SKM-1 treated with dmso at 0.1 percent for 144 hours (cell line): ENCODE results near the gene INSR.
"Not testable (repeated sequence)": the region's sequence is repeated elsewhere in the genome, so short reads cannot be mapped to it uniquely, and the experiment has no call there.

Experiments
- DNase-seq: peaks from one replicate; lab custom pipeline; 2025; ENCODE audit not compliant: unreplicated experiment; lab: John Stamatoyannopoulos, UW

Gene INSR

GRCh38 chr19:7147119-7147675 lies 147.0 kb downstream of the INSR start:
- DNase-seq, result not testable (repeated sequence)

DNA sequence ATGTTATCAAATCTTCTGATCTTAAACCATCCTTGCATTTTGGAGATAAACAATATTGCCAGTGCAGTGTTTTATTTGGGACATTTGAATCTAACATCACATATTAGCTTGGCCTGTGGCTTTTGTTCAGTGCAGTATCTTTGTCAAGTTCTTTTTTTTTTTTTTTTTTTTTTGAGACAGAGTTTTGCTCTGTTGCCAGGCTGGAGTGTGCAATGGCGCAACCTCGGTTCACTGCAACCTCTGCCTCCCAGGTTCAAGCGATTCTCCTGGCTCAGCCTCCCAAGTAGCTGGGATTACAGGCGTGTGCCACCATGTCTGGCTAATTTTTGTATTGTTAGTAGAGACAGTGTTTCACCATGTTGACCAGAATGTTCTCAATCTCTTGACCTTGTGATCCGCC lies 148.1 kb downstream of the INSR start:
- DNase-seq, result not testable (repeated sequence)

- DNase-seq, result no peak
Observed at GRCh38 chr19:7145494-7145893, 148.7 kb downstream of the INSR start.

DNA sequence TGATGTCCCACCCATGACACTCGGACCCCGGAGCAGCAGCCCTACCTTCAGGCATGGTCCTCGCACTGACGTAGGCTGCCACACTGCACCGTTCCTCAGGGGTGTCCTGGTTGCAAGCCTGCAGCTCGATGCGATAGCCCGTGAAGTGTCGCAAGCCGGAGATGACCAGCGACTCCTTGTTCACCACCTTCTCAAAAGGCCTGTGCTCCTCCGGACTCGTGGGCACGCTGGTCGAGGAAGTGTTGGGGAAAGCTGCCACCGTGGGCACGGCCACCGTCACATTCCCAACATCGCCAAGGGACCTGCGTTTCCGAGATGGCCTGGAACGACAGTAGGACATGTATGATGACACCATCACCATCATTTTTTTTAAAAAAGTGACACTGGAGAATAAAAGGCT lies 151.4 kb downstream of the INSR start:
- no peak for DNase-seq

DNA sequence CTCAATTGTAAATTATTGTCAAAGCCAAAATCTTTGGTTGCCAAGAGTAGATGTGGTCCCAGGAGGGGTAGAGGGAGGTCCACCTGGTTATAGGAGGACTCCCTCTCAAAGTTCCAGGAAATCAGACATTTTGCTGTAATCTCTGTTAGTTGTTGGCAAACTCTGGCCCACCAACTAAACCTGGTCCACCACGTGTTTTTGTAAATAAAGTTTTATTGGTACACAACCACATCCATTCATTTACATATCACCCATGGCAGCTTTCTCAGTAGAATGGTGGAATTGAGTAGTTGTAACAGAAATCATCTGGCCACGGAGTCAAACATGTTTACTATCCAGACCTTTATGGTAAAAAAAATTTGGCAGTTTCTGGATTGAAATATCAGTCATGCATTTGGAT lies 154.1 kb downstream of the INSR start:
- DNase-seq, result no peak

DNA sequence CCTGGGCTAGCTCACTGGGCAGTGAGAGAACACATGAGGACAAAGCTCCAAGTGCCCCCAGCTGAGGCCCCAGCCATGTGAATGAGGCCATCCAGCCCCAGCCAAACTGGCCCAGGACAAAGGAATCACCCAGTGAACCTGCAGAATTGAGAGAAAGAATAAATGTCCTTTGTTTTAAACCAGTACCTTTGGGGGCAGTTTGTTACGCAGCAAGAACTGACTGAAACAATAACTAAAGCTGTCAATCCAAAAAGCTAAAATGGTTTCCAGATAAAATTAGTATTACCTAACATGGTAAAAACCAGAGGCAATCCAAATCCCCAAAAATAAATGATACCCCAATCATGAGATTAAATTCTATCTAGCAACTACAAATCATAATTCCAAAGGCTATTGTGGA lies 155.1 kb downstream of the INSR start:
- no peak for DNase-seq

- no peak for DNase-seq
Observed at GRCh38 chr19:7138402-7138801, 155.8 kb downstream of the INSR start.

- no peak for DNase-seq
Observed at GRCh38 chr19:7137120-7137519, 157.1 kb downstream of the INSR start.

GRCh38 chr19:7132054-7132453 lies 162.2 kb downstream of the INSR start:
- no peak for DNase-seq

GRCh38 chr19:7130043-7130442 lies 164.2 kb downstream of the INSR start:
- DNase-seq, result no peak

DNA sequence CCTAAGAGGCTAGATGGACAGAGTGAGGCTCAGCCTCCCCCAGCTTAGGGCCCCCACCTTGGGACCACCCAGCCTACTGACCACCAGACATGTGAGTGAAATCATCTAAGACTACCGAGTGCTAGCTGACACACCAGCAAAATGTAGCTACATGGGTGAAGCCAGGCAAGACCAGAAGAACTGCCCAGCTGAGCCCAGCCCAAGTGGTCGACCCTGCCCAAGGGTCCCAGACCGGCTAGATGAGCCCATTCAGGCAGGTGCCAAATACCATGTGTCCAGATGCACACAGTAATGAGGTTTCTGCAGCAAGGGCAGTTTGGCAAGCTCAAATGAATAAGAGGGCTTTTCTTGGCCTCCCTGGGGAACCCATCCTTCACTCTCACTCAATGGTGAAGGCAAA lies 168.1 kb downstream of the INSR start:
- no peak for DNase-seq

- no peak for DNase-seq
Observed at GRCh38 chr19:7125221-7125620, 169.0 kb downstream of the INSR start.

DNA sequence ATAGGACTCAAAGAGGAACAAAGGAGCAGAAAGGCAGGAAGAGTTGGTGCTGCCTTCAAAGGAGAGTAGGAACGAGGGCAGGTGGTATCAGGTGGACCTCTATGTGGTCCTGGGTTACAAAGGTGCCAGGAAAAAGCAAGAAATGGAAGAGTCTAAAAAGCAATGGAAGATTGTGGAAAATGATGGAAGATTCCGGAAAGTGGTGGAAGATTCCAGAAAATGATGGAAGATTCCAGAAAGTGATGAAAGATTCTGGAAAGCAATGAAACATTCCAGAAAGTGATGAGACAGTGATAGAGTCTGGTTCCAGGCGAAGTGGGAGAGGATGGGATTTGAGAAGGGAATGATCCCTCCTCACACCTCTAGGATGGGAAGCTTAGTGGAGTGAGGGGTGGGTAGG lies 169.4 kb downstream of the INSR start:
- no peak for DNase-seq

GRCh38 chr19:7122701-7123100 lies 171.5 kb downstream of the INSR start:
- no peak for DNase-seq

DNA sequence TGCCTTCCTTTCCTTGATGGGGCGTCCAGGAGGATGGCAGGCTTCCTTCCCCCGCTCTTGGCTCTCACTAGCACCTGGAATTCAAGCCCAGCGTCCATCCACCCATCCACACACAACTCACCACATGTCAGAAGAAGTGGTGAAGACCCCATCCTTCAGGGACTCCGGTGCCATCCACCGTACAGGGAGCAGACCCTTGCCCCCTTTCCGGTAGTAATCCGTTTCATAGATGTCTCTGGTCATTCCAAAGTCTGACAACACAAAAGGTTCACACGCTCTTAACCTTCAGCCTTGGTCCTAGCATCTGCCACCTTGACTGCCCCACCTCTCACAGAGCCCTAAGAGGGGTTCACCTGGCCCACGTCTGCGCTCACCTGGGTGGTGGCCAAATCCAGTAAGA lies 173.7 kb downstream of the INSR start:
- DNase-seq, result no peak

DNA sequence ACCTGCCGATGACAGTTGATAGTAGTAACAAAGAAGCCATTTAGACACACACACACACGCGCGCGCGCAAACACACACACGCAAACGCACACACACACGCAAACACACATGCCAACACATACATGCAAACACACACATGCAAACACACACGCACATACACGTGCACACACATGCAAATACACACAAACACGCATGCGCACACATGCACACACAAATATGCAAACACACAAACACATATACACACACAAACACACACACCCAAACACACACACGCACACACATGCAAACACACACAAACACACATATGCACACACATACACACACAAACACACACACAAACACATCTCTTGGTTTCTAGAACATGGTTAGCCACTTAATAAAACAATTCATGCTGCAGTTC lies 174.6 kb downstream of the INSR start:
- no peak for DNase-seq

GRCh38 chr19:7117248-7117647 lies 177.0 kb downstream of the INSR start:
- no peak for DNase-seq

- no peak for DNase-seq
Observed at GRCh38 chr19:7115721-7116120, 178.5 kb downstream of the INSR start.

DNA sequence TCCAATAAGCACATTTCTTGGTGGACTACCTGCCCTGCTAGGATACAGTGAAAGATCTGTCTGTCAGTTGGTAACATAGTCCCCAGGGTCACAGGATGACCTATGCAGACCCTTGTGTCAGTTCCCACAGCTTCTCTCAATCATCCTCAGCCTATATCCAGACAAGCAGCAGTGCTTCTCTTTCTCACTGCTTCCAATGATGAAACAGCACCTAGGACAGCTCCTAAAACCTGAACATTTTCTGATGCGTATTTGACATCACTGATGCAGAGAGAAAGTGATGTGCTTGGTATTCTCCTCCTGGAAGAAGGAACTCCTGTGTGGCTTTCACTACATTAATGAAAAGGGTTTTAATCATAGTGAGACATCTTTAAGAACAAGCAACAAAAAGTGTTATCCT lies 181.0 kb downstream of the INSR start:
- no peak for DNase-seq

DNA sequence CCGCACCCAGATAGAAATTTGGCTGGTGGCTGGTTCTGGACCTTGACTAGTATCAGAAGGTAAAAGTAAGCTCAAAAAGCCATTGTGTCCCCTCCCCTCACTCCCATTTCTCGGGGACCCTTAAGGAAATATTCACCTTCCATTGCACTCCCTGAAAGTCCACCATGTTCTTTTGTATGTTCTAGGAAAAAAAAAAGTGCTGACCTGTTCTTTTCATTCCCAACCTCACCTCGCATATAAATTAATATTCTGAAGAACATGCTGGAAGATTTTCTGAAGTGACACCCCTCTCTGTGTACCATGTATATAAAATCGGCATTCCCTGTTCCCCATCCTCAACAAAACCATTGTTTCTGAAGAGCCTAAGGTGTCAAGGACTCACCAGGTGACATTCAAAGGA lies 181.5 kb downstream of the INSR start:
- DNase-seq, result no peak

- no peak for DNase-seq
Observed at GRCh38 chr19:7109678-7110289, 184.4 kb downstream of the INSR start.

- DNase-seq, result no peak
Observed at GRCh38 chr19:7106711-7107657, 187.2 kb downstream of the INSR start.
